Lung (tissue), 12 donors: ENCODE data around the gene GRHL1. TPM values are rescaled to one million over a fixed set of nuclear protein-coding genes. Genes with fewer than 3 reads are reported as not detected.

Source experiments
- ATAC-seq: fragments of 200-7000 bp; cut with Tn5 transposase; one replicate; pipeline ENCODE4 v1.9.1; 2020; ENCODE audit warnings: moderate number of reproducible peaks; ENCODE audit not compliant: insufficient read depth, low FRiP score
- DNase-seq, 3 donors: peaks; one replicate each; pipeline ENCODE4 v3.0.0-alpha.2; 2013 to 2017
- H3K27ac ChIP-seq, 2 donors: one replicate each; pipeline ENCODE4 v1.5.1; 2013; ENCODE audit warnings: mild to moderate bottlenecking in 2 of 2, moderate library complexity in 2 of 2, control low read depth in 1 of 2, inconsistent platforms in 1 of 2, low read depth in 1 of 2, low read length in 1 of 2
- H3K27me3 ChIP-seq, 3 donors: one replicate each; pipeline ENCODE4 v1.5.1; 2013; ENCODE audit warnings: low read length in 2 of 3; ENCODE audit not compliant: control insufficient read depth in 3 of 3, insufficient read depth in 3 of 3
- H3K36me3 ChIP-seq, 4 donors: one replicate each; pipeline ENCODE4 v1.5.1; 2013; ENCODE audit warnings: low read length in 4 of 4, mild to moderate bottlenecking in 1 of 4, moderate library complexity in 1 of 4; ENCODE audit not compliant: control insufficient read depth in 4 of 4, insufficient read depth in 4 of 4
- H3K4me1 ChIP-seq, 5 donors: one replicate each; pipeline ENCODE4 v1.5.1; 2013; ENCODE audit warnings: low read length in 5 of 5, mild to moderate bottlenecking in 2 of 5, moderate library complexity in 1 of 5; ENCODE audit not compliant: control insufficient read depth in 5 of 5, insufficient read depth in 5 of 5
- H3K4me3 ChIP-seq: one replicate; pipeline ENCODE4 v1.5.1; 2013; ENCODE audit warnings: mild to moderate bottlenecking, control low read depth, moderate library complexity
- H3K9ac ChIP-seq, 2 donors: one replicate each; pipeline ENCODE4 v1.5.1; 2013; ENCODE audit warnings: low read length in 2 of 2, control low read depth in 1 of 2; ENCODE audit not compliant: insufficient read depth in 1 of 2
- H3K9me3 ChIP-seq, 4 donors: one replicate each; pipeline ENCODE4 v1.5.1; 2013; ENCODE audit warnings: low read length in 3 of 4, mild to moderate bottlenecking in 1 of 4, moderate library complexity in 1 of 4; ENCODE audit not compliant: control insufficient read depth in 4 of 4, insufficient read depth in 3 of 4
- WGBS, 2 donors: extraction: QIAGEN DNeasy Blood & Tissue Kit; methylation state at CpG; one replicate each; pipeline ENCODE4 v1.1.7; 2013; 5-methylcytosine and 5-hydroxymethylcytosine counted together
- polyA plus RNA-seq, 2 donors: library from polyadenylated mRNA; stranded (reverse); fragments of 200-250 nt; gene quantifications; one replicate each; pipeline ENCODE4 v1.2.1, GENCODE V29; 2013
- total RNA-seq, 2 donors: library from RNA; depleted of rRNA in 1 of 2; stranded (reverse); fragments of >200 nt in 1 of 2; gene quantifications; one replicate each; pipeline ENCODE4 v1.2.1, GENCODE V29; 2014 to 2021
- TF ChIP-seq, protein P1 (sequence below): IDR thresholded peaks from 2 replicates; pipeline ENCODE4 v1.5.1; 2012; ENCODE audit warnings: mild to moderate bottlenecking; ENCODE audit errors: control extremely low read depth, extremely low read depth
- donor health status: control.
- donor health status: control.
- donor health status: Bipolar disorder and iron deficiency.
- donor health status: healthy.
- donor health status: DM: yes; HTN: yes; CAD: no.

GRHL1 gene
- total and polyA plus RNA-seq, 4 donors = 1.8 to 13.6 (median 5.6) TPM

DNA sequence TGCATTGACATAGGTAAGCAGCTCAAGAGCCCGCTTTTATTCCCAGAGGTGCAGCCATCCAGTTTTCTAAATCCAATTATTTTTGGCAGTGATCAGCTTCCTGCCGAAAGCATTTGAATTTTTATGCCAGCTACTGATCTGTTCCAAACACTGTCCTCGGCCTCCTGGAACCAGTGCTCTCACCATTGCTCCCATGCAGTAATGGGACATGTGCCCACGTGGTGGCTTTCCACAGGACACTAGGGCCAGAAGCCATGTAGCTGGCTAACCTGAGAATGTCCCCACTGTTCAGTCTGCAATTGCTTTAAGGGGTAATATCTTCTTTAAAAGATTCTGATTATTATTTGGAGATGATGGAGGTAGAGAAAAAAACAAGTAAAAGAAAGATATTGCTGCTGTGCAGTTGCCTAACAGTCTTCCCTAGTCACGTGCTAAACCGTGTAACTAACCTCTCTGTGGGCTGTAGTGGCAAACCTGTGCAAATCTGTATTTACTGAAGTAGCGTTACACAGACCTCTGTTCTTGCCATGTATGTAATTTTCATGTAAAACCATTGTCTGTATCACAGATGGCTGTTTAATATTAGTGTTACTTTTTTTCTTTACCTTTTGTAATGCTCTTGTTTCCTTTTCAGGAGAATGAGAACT lies 13.0 kb downstream of the GRHL1 start:
- Histone ChIP-seq H3K27me3 (peaks cover 0 to 33% (median 0%) of the 10 kb centered on the region in 3 donors), H3K4me3 (no peak overlapping the region), H3K9ac (no peak overlapping the region), H3K36me3 (peaks cover 0 to 9% (median 3%) of the 10 kb centered on the region in 4 donors), H3K9me3 (no peaks in the 10 kb centered on the region), H3K4me1 (peaks cover 0 to 6% (median 1%) of the 10 kb centered on the region in 5 donors), H3K27ac (no peak overlapping the region)
- WGBS, 2 donors = 83 to 89% methylated on average over 7 of the region's 7 CpGs
- no peak for DNase-seq
- TF ChIP-seq, protein P1, sequence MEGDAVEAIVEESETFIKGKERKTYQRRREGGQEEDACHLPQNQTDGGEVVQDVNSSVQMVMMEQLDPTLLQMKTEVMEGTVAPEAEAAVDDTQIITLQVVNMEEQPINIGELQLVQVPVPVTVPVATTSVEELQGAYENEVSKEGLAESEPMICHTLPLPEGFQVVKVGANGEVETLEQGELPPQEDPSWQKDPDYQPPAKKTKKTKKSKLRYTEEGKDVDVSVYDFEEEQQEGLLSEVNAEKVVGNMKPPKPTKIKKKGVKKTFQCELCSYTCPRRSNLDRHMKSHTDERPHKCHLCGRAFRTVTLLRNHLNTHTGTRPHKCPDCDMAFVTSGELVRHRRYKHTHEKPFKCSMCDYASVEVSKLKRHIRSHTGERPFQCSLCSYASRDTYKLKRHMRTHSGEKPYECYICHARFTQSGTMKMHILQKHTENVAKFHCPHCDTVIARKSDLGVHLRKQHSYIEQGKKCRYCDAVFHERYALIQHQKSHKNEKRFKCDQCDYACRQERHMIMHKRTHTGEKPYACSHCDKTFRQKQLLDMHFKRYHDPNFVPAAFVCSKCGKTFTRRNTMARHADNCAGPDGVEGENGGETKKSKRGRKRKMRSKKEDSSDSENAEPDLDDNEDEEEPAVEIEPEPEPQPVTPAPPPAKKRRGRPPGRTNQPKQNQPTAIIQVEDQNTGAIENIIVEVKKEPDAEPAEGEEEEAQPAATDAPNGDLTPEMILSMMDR = no peak
- ATAC-seq = no peak

DNA sequence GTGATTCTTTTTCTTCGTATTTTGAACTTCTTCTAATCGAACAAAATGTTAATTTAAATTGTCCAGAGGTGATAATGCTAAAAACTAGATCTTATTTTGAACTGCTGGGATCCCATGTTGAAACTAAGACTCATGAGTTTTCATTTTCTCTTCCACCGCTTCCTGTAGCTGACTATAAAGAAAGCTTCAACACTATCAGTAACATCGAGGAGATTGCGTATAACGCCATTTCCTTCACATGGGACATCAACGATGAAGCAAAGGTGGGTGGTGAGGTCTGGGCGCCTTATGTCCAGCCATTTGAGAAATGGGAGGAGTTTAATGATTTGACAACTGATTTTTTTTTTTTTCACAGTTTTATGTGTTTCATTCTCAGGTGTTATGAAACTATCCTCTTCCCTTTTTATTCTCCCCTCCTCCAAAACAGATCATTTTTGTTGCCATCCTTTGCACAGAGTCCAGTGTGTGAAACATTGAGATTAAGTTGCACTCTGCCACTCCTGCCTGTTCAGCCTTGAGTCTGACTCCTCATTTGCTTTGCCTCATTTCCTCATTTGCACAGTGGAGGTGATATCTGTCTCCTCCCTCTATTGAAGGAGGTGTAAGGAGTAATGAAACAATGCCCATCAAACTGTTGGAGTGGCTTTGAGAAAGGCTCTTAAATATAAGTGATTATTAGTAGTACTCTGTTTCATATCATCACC lies 13.8 kb downstream of the GRHL1 start:
- H3K9ac ChIP-seq = no peak overlapping the region
- H3K4me3 ChIP-seq = no peak overlapping the region
- peaks cover 0 to 6% (median 1%) of the 10 kb centered on the region in 5 donors for H3K4me1 ChIP-seq
- no peak for DNase-seq
- peaks cover 0 to 9% (median 3%) of the 10 kb centered on the region in 4 donors for H3K36me3 ChIP-seq
- no peak for ATAC-seq
- WGBS, 2 donors = 57 to 76% methylated on average over 8 of the region's 8 CpGs
- peaks cover 0 to 33% (median 0%) of the 10 kb centered on the region in 3 donors for H3K27me3 ChIP-seq
- H3K9me3 ChIP-seq = no peaks in the 10 kb centered on the region
- TF ChIP-seq, protein P1 = no peak
- H3K27ac ChIP-seq = no peak overlapping the region

DNA sequence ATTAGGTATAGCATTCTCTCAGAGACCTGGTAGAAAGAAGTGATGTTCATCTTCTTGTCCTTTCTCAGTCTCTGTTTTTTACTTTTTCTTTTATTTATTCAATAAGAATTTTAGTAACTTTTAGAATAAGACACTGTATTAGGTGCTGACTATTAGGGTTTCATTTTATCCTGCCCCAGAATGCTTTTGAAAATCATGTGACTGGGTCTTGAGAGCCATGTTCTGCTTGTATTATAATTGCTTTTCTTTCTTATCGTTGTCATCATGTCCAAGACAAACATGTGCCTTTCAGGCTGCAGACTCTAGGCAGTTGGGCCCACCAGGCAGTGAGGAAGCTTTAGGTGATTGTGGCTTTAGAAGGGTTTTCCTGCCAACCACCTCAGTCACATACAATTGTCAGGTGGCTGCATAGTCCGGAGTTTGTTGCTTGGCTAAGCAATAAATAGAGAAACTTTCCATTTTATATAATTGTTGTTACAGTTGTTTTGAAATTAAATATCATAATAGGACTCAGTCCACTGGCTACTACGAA lies 15.1 kb downstream of the GRHL1 start:
- Histone ChIP-seq H3K36me3 (peaks cover 0 to 6% (median 1%) of the 10 kb centered on the region in 4 donors), H3K27me3 (peaks cover 0 to 36% (median under 1%) of the 10 kb centered on the region in 3 donors), H3K9ac (no peak overlapping the region), H3K27ac (no peak overlapping the region), H3K9me3 (no peaks in the 10 kb centered on the region), H3K4me3 (no peak overlapping the region), H3K4me1 (peaks cover 0 to 19% (median 14%) of the 10 kb centered on the region in 5 donors)
- ATAC-seq (no peak), DNase-seq (no peak)
- WGBS, 2 donors = 59 to 64% methylated on average over 3 of the region's 3 CpGs
- TF ChIP-seq, protein P1 = no peak
